Thoracic aorta (tissue), 2 donors: ENCODE data around the gene SIX3. TPM values are rescaled to one million over a fixed set of nuclear protein-coding genes. Genes with fewer than 3 reads are reported as not detected.

Source experiments
- ATAC-seq: fragments of 150-250 bp; one replicate; pipeline ENCODE4 v1.8.0; 2017; ENCODE audit warnings: low read depth; ENCODE audit not compliant: insufficient number of reproducible peaks, low FRiP score
- DNase-seq: peaks from one replicate; pipeline ENCODE4 v3.0.0-alpha.2; 2020; ENCODE audit warnings: low spot score
- H3K27ac ChIP-seq, 2 donors: fragments of 200-600 bp; sonication (generic); 1 replicate in 1 of 2; 2 replicates in 1 of 2; pipeline ENCODE4 v1.5.1; 2016; ENCODE audit warnings: mild to moderate bottlenecking in 2 of 2, moderate library complexity in 2 of 2
- H3K27me3 ChIP-seq: fragments of 200-600 bp; sonication (generic); replicated peaks from 2 replicates; pipeline ENCODE4 v1.6.0; 2016; ENCODE audit warnings: mild to moderate bottlenecking; ENCODE audit not compliant: insufficient read depth
- H3K36me3 ChIP-seq: fragments of 200-600 bp; sonication (generic); one replicate; pipeline ENCODE4 v1.5.1; 2016
- H3K4me1 ChIP-seq, 2 donors: fragments of 200-600 bp; sonication (generic); 1 replicate in 1 of 2; 2 replicates in 1 of 2; pipeline versions ENCODE4 v1.5.1 to v1.6.0; 2016; ENCODE audit warnings: low read depth in 2 of 2, mild to moderate bottlenecking in 1 of 2; ENCODE audit not compliant: control insufficient read depth in 1 of 2
- H3K4me3 ChIP-seq: fragments of 200-600 bp; sonication (generic); 2 replicates; pipeline ENCODE4 v1.5.1; 2016; ENCODE audit warnings: mild to moderate bottlenecking
- H3K9me3 ChIP-seq: fragments of 200-600 bp; sonication (generic); 2 replicates; pipeline ENCODE4 v1.5.1; 2016
- total RNA-seq, 2 donors: library from RNA; depleted of rRNA; stranded (reverse); fragments of >200 nt; gene quantifications; one replicate each; pipeline versions ENCODE4 v1.1.0 to v1.2.3, GENCODE V29; 2016
- TF ChIP-seq, protein P1 (sequence below): fragments of 200-600 bp; sonication (generic); IDR thresholded peaks from one replicate; pipeline ENCODE4 v1.5.1; 2019; ENCODE audit warnings: antibody characterized with exemption

The SIX3 gene
- total RNA-seq, 2 donors from 2014 or later, result 0.14 TPM; not detected in 1

DNA sequence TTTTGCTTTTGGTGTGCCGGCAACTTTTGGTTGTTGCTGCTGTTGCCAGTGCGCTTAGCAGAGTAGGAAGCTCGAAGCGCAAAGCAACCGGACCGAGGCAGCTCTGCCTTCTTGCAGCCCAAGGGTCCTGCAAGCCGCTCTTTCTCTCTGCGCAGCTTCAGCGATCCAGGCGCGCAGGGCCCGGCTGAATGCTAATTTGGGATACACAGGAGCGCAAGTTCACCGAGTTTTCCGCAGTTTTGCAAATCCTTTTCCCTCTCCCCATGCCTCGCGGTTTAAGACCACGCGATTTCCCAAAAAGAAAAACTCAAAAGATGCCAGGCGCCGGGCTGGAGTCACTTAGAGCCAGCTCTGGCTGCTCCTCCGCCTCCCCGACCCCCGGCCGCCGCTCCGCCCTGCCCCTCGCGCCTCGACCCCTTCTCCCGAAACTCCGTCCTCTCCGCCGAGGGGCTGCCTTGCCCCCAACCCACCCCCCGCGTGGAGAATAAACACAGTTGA is 13.5 kb upstream of the SIX3 start:
- Histone ChIP-seq H3K27ac (no peak overlapping the region), H3K27me3 (peaks cover 3% of the 10 kb centered on the region), H3K4me1 (peaks cover 13 to 18% of the 10 kb centered on the region in 2 donors), H3K4me3 (peak overlapping the region; percentile 68), H3K9me3 (no peaks in the 10 kb centered on the region), H3K36me3 (no peaks in the 10 kb centered on the region)
- TF ChIP-seq, protein P1, sequence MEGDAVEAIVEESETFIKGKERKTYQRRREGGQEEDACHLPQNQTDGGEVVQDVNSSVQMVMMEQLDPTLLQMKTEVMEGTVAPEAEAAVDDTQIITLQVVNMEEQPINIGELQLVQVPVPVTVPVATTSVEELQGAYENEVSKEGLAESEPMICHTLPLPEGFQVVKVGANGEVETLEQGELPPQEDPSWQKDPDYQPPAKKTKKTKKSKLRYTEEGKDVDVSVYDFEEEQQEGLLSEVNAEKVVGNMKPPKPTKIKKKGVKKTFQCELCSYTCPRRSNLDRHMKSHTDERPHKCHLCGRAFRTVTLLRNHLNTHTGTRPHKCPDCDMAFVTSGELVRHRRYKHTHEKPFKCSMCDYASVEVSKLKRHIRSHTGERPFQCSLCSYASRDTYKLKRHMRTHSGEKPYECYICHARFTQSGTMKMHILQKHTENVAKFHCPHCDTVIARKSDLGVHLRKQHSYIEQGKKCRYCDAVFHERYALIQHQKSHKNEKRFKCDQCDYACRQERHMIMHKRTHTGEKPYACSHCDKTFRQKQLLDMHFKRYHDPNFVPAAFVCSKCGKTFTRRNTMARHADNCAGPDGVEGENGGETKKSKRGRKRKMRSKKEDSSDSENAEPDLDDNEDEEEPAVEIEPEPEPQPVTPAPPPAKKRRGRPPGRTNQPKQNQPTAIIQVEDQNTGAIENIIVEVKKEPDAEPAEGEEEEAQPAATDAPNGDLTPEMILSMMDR, result no peak
- ATAC-seq (no peak), DNase-seq (no peak)

GRCh38 chr2:44928483-44929158 is 12.9 kb upstream of the SIX3 start:
- H3K4me3 ChIP-seq, result peak overlapping the region; percentile 68
- H3K4me1 ChIP-seq, result peaks cover 13 to 24% of the 10 kb centered on the region in 2 donors
- H3K36me3 ChIP-seq, result no peaks in the 10 kb centered on the region
- H3K27me3 ChIP-seq, result peaks cover 9% of the 10 kb centered on the region
- ATAC-seq (no peak), DNase-seq (no peak)
- H3K27ac ChIP-seq, result no peak overlapping the region
- H3K9me3 ChIP-seq, result no peaks in the 10 kb centered on the region
- TF ChIP-seq, protein P1, result no peak

DNA sequence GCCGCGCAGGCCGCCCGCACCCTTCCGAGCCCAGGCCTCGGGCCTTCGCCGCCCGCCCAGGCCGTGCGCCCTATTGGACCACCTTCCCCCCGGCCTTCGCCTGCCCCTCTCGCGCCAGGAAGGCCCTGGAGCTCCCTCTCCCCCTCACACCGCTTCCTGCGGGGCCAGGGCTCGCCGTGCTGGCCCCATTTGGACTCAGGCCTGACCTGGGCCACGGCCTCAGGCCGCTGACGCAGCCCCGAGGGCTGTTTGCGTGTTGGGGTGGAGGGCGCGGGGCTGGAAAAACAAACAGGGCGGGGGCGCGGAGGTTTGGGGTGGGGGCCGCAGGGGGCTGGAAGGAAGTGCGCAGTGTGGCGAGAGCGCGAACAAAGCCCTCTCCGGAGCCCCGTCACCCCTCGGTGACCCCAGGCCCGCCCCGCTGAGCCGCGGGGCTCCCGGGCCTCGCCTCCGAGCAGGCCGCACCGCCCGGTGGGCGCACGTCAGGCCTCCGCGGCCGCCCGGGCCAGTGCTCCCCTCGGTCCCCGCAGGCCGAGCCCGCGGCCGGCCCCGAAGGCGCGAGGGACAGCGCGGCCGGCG is 12.3 kb upstream of the SIX3 start:
- DNase-seq, result no peak
- peaks cover 12% of the 10 kb centered on the region for H3K27me3 ChIP-seq
- ATAC-seq, result no peak
- TF ChIP-seq, protein P1, result no peak
- H3K36me3 ChIP-seq, result no peaks in the 10 kb centered on the region
- H3K27ac ChIP-seq, result no peak overlapping the region
- peaks cover 13 to 30% of the 10 kb centered on the region in 2 donors for H3K4me1 ChIP-seq
- H3K9me3 ChIP-seq, result no peaks in the 10 kb centered on the region
- peak overlapping the region; percentile 68 for H3K4me3 ChIP-seq

- H3K27ac ChIP-seq, result no peak overlapping the region
- TF ChIP-seq, protein P1, result no peak
- ATAC-seq (no peak), DNase-seq (no peak)
- H3K36me3 ChIP-seq, result no peaks in the 10 kb centered on the region
- H3K4me1 ChIP-seq, result peaks cover 14 to 36% of the 10 kb centered on the region in 2 donors
- H3K9me3 ChIP-seq, result no peaks in the 10 kb centered on the region
- peak overlapping the region; percentile 68 for H3K4me3 ChIP-seq
- peaks cover 12% of the 10 kb centered on the region for H3K27me3 ChIP-seq
Observed at GRCh38 chr2:44929735-44930273, 11.7 kb upstream of the SIX3 start.
